ENCODE measurements around the gene NACA. TPM values are rescaled to one million over a fixed set of nuclear protein-coding genes. Genes with fewer than 3 reads are reported as not detected.

NACA gene
- total and polyA plus RNA-seq, 2 of the 13 experiments (the other 11 are each of a cell fraction or from before 2014, with no cell fraction given) = 799 to 1,700 TPM

DNA sequence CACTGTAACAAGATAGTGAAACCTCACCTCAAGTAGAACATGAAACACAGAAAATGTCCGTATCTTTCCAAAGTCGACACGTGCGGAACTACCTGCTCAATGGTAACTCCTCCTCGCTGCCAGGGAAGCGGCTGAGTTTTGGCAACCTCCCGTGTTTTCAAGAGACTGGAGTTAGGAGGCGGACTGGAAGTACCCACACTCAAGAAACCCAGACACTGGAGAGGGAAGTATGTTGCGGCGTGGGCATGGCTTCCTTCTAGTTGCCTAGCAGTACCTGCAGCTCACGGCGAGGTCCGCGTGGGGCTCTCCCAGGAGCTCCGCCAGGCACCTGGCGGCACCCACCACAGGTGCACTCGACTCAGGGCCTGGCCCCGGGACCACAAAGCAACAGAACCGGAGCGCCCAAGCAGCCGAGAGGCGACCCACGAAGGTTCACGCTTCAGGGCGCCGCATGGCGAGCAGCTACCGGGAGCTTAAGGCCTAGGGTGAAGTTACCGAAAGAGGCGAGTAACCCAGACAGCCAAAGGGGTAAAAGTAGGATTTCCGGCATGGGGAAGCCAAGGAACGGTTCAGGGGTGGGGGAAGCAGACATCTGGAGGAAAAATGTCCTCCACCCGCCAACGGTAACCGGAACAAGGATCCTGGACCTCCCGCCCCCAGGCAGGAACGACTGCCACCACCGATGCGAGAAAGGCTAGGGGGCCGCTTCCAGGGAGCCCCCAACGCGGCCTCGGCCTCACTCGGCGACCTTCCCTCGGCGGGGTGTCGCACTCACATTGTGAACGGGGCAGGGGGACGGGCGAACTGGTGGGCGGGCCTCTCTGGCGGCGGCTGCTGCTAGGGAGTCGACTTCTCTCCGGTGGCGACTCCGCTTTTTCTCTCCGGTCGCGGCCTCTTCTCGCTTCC is 37.6 kb downstream of the NACA start (continued):
- TF ChIP-seq, protein P1, sequence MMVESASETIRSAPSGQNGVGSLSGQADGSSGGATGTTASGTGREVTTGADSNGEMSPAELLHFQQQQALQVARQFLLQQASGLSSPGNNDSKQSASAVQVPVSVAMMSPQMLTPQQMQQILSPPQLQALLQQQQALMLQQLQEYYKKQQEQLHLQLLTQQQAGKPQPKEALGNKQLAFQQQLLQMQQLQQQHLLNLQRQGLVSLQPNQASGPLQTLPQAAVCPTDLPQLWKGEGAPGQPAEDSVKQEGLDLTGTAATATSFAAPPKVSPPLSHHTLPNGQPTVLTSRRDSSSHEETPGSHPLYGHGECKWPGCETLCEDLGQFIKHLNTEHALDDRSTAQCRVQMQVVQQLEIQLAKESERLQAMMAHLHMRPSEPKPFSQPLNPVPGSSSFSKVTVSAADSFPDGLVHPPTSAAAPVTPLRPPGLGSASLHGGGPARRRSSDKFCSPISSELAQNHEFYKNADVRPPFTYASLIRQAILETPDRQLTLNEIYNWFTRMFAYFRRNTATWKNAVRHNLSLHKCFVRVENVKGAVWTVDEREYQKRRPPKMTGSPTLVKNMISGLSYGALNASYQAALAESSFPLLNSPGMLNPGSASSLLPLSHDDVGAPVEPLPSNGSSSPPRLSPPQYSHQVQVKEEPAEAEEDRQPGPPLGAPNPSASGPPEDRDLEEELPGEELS (CRISPR knock-in tag; IDR thresholded peaks at IDR 0.05) = no peak
- TF ChIP-seq, protein P2, sequence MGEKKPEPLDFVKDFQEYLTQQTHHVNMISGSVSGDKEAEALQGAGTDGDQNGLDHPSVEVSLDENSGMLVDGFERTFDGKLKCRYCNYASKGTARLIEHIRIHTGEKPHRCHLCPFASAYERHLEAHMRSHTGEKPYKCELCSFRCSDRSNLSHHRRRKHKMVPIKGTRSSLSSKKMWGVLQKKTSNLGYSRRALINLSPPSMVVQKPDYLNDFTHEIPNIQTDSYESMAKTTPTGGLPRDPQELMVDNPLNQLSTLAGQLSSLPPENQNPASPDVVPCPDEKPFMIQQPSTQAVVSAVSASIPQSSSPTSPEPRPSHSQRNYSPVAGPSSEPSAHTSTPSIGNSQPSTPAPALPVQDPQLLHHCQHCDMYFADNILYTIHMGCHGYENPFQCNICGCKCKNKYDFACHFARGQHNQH (CRISPR knock-in tag; IDR thresholded peaks at IDR 0.05) = no peak
- no peak for TF ChIP-seq NR2F6 (IDR thresholded peaks at IDR 0.05)
- TF ChIP-seq NR2F6 (CRISPR knock-in tag; IDR thresholded peaks at IDR 0.05) = no peak
- TF ChIP-seq, protein P3, sequence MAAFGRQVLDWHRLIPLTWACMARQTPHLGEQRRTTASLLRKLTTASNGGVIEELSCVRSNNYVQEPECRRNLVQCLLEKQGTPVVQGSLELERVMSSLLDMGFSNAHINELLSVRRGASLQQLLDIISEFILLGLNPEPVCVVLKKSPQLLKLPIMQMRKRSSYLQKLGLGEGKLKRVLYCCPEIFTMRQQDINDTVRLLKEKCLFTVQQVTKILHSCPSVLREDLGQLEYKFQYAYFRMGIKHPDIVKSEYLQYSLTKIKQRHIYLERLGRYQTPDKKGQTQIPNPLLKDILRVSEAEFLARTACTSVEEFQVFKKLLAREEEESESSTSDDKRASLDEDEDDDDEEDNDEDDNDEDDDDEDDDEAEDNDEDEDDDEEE (CRISPR knock-in tag; IDR thresholded peaks at IDR 0.05) = no peak
- no peak for TF ChIP-seq ZNF343 (CRISPR knock-in tag; IDR thresholded peaks at IDR 0.05)
- peak; percentile 93 for TF ChIP-seq ZNF501 (CRISPR knock-in tag; IDR thresholded peaks at IDR 0.05)
- TF ChIP-seq ZNF703 (CRISPR knock-in tag; IDR thresholded peaks at IDR 0.05; ENCODE audit: borderline replicate concordance) = peak; percentile 89; the same call in 1 of the 2 replicates
